Measurements from ENCODE around the gene PTP4A1.

- TF ChIP-seq CTCF (IDR thresholded peaks at IDR 0.05; ENCODE audit: low read depth, low read length) (no peak), EZH2phosphoT487 (IDR thresholded peaks at IDR 0.05; ENCODE audit: low read depth) (no peak)
Observed at GRCh38 chr6:63571361-63572043, 778 bp upstream of the PTP4A1 start.
